Skin of body (tissue), 2 donors: ENCODE results near the gene ATP11B. TPM values are rescaled to one million over a fixed set of nuclear protein-coding genes. Genes with fewer than 3 reads are reported as not detected.
"Not testable (repeated sequence)": the region's sequence is repeated elsewhere in the genome, so short reads cannot be mapped to it uniquely, and the experiment has no call there.

Experiments
- DNase-seq: peaks from one replicate; lab custom pipeline; 2025; lab: John Stamatoyannopoulos, UW
- total RNA-seq: library from RNA; depleted of rRNA; stranded (reverse); fragments of >200 nt; gene quantifications from one replicate; pipeline ENCODE4 v1.2.3, GENCODE V29; 2014

The ATP11B gene
- total RNA-seq, 1 donor from 2014 or later = 112 TPM

DNA sequence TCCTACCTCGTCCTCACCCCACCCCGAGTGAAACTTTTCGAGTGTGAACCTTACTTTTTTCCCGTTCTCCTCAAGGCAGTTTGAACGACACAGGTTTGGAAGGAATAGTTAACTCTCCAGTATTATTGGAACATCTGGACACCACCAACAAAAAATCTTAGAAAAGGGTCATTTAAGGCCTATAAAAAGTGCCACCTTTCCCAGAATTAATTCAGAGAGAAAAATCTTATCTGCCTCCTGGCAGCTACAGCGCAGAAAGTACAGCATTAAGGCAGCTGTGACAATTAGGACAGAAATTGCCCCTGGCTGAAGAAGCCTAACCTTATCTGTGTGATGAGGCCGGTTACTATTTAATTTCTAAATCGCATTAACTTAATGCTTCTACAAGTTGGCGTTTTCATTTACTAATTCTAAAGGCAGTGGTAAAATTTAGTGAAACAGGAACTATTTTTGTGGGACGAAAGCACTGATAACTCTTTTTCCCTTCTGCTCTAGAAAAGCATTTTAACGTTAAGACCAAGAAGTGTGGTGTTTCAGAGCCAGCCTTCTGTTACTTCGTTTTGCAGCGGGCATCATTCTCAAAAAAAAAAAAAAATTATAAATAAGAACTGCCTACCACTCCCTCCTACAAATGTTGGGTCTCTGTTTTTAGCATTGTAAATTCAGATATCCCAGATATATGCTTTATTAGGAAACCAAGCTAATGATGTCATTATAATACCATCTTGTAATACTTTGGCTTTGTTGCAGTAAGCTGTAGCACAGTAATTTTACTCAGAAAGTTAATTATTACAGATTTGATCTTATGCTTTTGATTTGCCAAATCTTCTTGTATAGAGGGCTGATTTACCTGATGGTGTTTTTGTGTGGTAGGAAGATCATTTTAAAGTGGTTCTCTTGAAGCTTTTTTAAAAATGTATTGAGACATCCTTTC lies 1.4 kb downstream of the ATP11B start:
- DNase-seq = peak; percentile 35

- peak; percentile 62 for DNase-seq
Observed at GRCh38 chr3:182795389-182795782, 2.1 kb downstream of the ATP11B start.

GRCh38 chr3:182796310-182796709 lies 3.0 kb downstream of the ATP11B start:
- no peak for DNase-seq

- no peak for DNase-seq
Observed at GRCh38 chr3:182797876-182798275, 4.6 kb downstream of the ATP11B start.

DNA sequence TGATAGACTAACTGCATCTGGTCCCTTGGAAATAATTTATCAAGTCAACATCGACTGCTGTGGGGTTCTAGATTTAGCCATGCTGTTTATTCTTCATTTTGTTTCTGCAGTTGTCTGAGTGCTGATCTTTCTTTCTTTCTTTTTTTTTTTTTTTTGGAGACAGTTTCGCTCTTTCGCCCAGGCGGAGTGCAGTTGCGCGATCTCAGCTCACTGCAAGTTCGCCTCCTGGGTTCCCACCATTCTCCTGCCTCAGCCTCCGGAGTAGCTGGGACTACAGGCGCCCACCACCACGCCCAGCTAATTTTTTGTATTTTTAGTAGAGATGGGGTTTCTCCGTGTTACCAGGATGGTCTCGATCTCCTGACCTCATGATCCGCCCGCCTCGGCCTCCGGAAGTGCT lies 5.8 kb downstream of the ATP11B start:
- DNase-seq = not testable (repeated sequence)

GRCh38 chr3:182800508-182800907 lies 7.2 kb downstream of the ATP11B start:
- DNase-seq = no peak

GRCh38 chr3:182802413-182803390 lies 9.4 kb downstream of the ATP11B start:
- no peak for DNase-seq

GRCh38 chr3:182803596-182803995 lies 10.3 kb downstream of the ATP11B start:
- no peak for DNase-seq

- DNase-seq = no peak
Observed at GRCh38 chr3:182807061-182807460, 13.8 kb downstream of the ATP11B start.

DNA sequence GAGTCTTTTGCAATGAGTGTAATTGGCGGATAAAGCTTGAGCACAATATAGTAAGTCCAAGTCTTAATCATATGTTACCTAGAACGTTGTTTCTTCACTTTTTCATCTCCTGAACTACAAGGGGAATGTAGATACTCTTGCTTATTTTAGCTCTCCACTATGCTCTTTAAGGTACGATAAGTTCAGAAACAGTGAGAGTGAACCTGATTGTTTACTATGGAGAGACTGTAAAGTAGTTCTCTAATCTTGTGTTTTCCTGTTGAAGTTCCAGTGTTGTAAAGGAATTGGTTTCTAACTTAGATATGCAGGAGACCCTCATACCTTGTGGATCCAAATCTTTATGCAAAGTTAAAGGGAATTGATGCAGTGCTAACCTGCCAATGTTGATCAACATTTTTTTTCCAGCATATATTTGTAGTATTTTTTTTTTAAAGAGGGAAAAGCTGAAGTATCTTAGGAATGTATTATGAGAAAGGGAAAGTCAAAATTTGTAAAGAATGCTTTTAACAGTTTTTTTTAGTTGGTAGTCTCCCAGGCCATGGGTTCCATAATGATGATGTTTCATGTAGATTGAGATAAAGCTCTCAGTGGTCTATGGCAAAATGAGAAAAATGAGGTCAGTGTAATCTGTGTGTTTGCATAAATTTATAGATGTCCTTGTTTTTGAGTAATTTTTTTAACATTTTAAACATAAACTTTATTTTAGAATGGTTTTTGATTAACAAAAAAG lies 14.9 kb downstream of the ATP11B start:
- DNase-seq = no peak

DNA sequence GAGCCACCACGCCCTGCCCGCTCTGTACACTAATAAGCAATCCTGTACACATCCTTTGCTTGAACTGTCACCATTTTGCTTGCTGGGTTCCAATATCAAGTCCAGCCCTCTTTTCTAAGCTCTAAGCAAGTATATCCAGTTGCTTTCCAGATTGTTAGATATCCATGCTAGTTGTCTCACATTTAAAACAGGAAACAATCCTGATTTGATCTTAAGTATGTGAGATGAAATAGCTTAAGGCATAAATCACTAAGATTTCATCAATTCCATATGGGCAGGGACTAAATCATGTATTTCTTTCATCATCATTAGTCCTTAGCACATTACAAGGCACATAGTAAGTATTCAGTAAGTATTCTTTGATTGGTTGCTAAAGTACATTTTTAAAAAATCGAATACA lies 16.2 kb downstream of the ATP11B start:
- DNase-seq = no peak

GRCh38 chr3:182810574-182811268 lies 17.4 kb downstream of the ATP11B start:
- DNase-seq = no peak

DNA sequence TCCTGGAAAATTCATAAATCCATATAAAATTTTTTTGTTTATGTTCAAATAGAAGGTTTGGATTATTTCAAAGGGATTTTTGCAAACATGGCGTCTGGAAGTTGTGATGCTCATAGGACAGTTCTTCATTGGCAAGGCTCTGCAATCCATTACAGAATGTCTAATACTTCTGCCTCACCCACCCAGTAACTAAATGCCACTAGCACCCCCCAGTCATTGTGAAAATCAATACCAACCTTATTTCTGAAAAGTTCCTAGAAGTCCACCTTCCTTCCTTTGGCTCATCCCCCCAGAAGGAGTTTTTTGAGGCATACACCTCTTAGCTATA lies 17.9 kb downstream of the ATP11B start:
- DNase-seq = no peak

DNA sequence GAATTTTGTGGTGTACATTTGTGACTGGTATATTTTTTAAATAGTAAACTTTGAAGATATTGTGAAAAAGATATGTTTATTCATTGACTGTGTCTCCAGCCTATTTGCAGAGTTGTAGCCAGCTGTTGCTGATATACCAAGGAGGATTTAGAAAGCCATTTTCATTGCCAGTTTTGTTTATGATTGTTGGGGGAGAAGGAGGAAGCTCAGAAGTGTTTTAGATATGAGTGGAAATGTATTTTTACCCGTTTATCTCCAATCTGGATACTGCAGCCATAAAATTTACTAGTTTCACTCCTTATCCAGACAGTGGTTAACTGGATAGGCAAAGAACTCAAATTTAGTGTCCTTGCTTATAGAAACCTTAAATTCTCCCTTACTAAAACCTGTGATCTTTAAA lies 18.8 kb downstream of the ATP11B start:
- no peak for DNase-seq

- DNase-seq = no peak
Observed at GRCh38 chr3:182814419-182815062, 21.2 kb downstream of the ATP11B start.

GRCh38 chr3:182816181-182816580 lies 22.9 kb downstream of the ATP11B start:
- DNase-seq = no peak

GRCh38 chr3:182818296-182818978 lies 25.1 kb downstream of the ATP11B start:
- no peak for DNase-seq

DNA sequence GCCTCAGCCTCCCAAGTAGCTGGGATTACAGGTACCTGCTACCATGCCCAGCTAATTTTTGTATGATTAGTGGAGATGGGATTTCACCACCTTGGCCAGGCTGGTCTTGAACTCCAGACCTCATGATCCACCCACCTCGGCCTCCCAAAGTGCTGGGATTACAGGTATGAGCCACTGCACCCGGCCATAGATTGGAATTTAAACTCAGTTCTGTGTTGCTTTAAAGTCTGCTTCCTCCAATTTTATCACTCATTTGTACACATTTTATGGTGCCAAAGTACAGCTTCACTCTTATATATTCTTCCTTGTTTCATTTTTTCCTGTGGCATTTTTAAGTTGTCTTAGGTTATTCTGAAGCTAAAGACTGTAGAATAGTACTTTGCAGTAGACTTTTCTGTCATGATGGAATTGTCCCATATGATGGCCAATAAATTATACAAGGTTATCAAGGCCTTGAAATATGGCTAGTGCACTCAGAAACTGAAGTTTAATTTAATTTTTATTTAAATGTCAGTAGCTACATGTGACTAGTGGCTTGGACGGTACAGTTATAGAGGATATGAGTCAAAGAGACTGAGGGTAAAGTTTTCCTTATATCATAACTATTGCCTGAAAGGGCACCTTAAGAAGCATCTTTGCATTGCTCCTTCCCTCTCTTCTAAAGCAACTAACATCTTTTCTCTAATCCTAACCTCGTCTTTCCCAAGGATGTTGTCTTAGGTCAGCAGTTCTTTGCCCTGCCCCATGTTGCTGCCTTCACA lies 28.1 kb downstream of the ATP11B start:
- no peak for DNase-seq

DNA sequence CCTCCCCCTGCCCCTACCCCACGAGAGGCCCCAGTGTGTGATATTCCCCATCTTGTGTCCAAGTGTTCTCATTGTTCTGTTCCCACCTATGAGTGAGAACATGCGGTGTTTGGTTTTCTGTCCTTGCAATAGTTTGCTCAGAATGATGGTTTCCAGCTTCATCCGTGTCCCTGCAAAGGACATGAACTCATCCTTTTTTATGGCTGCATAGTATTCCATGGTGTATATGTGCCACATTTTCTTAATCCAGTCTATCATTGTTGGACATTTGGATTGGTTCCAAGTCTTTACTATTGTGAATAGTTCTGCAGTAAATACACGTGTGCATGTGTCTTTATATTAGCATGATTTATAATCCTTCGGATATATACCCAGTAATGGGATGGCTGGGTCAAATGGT lies 29.0 kb downstream of the ATP11B start:
- not testable (repeated sequence) for DNase-seq
